PC-3 (cell line): ENCODE results near the gene NDRG4.

Experiments used
- EZH2 ChIP-seq: fragments of 300-600 bp; sonication (generic); IDR thresholded peaks from one replicate; pipeline ENCODE4 v1.6.1; 2017; ENCODE audit warnings: antibody characterized with exemption, mild to moderate bottlenecking, low read length; ENCODE audit not compliant: unreplicated experiment
- EZH2phosphoT487 ChIP-seq: fragments of 300-600 bp; sonication (generic); IDR thresholded peaks from 2 replicates; pipeline ENCODE4 v1.6.1; 2018; ENCODE audit warnings: mild to moderate bottlenecking, antibody characterized with exemption, low read length, borderline replicate concordance
- TF ChIP-seq, protein P1 (sequence below): fragments of 300-600 bp; sonication (generic); conservative IDR thresholded peaks from 2 replicates; pipeline ENCODE4 v1.5.1; 2017; ENCODE audit warnings: antibody characterized with exemption, low read depth, mild to moderate bottlenecking, low read length

DNA sequence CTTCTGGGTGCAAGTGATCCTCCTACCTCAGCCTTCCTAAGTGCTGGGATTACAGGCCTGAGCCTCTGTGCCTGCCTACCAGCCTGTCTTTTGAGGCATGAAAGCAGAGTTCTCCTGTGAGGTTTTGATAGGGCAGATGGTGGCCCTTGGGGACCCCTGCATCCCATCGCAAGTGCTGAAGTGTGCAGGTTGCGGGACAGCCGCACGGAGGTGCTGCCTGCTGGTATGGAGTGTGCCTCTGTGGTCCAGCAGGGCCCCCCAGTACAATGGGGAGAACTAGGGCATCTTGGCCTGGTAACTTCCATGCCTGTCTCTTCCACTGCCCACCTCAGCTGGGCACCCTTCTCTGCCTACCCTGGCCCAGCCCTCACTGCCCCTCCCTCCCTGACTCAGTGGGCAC, 9.9 kb upstream of the NDRG4 start:
- no peak for TF ChIP-seq EZH2
- TF ChIP-seq, protein P1, sequence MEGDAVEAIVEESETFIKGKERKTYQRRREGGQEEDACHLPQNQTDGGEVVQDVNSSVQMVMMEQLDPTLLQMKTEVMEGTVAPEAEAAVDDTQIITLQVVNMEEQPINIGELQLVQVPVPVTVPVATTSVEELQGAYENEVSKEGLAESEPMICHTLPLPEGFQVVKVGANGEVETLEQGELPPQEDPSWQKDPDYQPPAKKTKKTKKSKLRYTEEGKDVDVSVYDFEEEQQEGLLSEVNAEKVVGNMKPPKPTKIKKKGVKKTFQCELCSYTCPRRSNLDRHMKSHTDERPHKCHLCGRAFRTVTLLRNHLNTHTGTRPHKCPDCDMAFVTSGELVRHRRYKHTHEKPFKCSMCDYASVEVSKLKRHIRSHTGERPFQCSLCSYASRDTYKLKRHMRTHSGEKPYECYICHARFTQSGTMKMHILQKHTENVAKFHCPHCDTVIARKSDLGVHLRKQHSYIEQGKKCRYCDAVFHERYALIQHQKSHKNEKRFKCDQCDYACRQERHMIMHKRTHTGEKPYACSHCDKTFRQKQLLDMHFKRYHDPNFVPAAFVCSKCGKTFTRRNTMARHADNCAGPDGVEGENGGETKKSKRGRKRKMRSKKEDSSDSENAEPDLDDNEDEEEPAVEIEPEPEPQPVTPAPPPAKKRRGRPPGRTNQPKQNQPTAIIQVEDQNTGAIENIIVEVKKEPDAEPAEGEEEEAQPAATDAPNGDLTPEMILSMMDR = no peak
- TF ChIP-seq EZH2phosphoT487 = no peak
